Head of caudate nucleus (tissue), 42 donors: ENCODE data around the gene MAP2K5.

ENCODE experiments used
- DNase-seq, 42 donors: peaks; one replicate each; pipeline versions ENCODE4 v3.0.0 to v3.0.0-alpha.2; 2020 to 2021; ENCODE audit warnings: mixed read lengths in 7 of 42
- intact Hi-C: fragments of 100-400 bp; cut with DNase I; formaldehyde crosslinking; loops from one replicate; pipeline ENCODE4 v1.15.0; 2022

The MAP2K5 gene

GRCh38 chr15:67833710-67834511 is 291.4 kb downstream of the MAP2K5 start:
- DNase-seq, result peak in 8 of 42 donors; percentile 18 to 58 (median 46)
- intact Hi-C loops, result loop anchor here (5.0 kb wide), 1 partner anchor 312 kb away; the partner anchor contains the start of gene C15orf61

GRCh38 chr15:67834581-67835296 is 292.2 kb downstream of the MAP2K5 start:
- DNase-seq, result peak in 1 of 42 donors; percentile 36
- intact Hi-C loops, result loop anchor here (5.0 kb wide), 2 partner anchors 312 to 377 kb away; partner anchors contain the start of gene C15orf61

GRCh38 chr15:67835297-67836133 is 293.0 kb downstream of the MAP2K5 start:
- intact Hi-C loops, result loop anchor here (5.0 kb wide), 1 partner anchor 378 kb away; no protein-coding TSS in a partner anchor
- DNase-seq, result peak in 2 of 42 donors; percentile 34 to 42

GRCh38 chr15:67836134-67836455 is 293.6 kb downstream of the MAP2K5 start:
- intact Hi-C loops, result loop anchor here (5.0 kb wide), 1 partner anchor 379 kb away; no protein-coding TSS in a partner anchor
- DNase-seq, result peak in 1 of 42 donors; percentile 43

GRCh38 chr15:67836477-67836876 is 294.0 kb downstream of the MAP2K5 start:
- intact Hi-C loops, result loop anchor here (5.0 kb wide), 1 partner anchor 379 kb away; no protein-coding TSS in a partner anchor
- DNase-seq, result peak in 35 of 42 donors; percentile 19 to 85 (median 53)

GRCh38 chr15:67836955-67837354 is 294.5 kb downstream of the MAP2K5 start:
- DNase-seq, result peak in 2 of 42 donors; percentile 16 to 21
- intact Hi-C loops, result loop anchor here (5.0 kb wide), 1 partner anchor 380 kb away; no protein-coding TSS in a partner anchor

- DNase-seq, result peak; percentile 30 to 88 (median 72)
- intact Hi-C loops, result loop anchor here (5.0 kb wide), 1 partner anchor 382 kb away; no protein-coding TSS in a partner anchor
Measured at GRCh38 chr15:67838789-67839332, 296.4 kb downstream of the MAP2K5 start.

GRCh38 chr15:67839499-67839928 is 297.0 kb downstream of the MAP2K5 start:
- intact Hi-C loops, result loop anchor here (5.0 kb wide), 1 partner anchor 382 kb away; no protein-coding TSS in a partner anchor
- peak in 34 of 42 donors; percentile 26 to 78 (median 50) for DNase-seq

- DNase-seq, result peak; percentile 89 to 98 (median 96)
- intact Hi-C loops, result loop anchor here (5.0 kb wide), 1 partner anchor 383 kb away; no protein-coding TSS in a partner anchor
Measured at GRCh38 chr15:67839929-67840748, 297.6 kb downstream of the MAP2K5 start, which contains the start of gene RNU6-1. Gene RNU6-1 (minus strand): TSS chr15:67840045.

- intact Hi-C loops, result no loop called here
- peak in 29 of 42 donors; percentile 14 to 65 (median 34) for DNase-seq
Measured at GRCh38 chr15:67840749-67841512, 298.4 kb downstream of the MAP2K5 start.

GRCh38 chr15:67841513-67841762 is 298.9 kb downstream of the MAP2K5 start:
- no peak for DNase-seq
- intact Hi-C loops, result no loop called here

- no peak for DNase-seq
- intact Hi-C loops, result no loop called here
Measured at GRCh38 chr15:67843092-67843501, 300.6 kb downstream of the MAP2K5 start.

GRCh38 chr15:67843571-67844387 is 301.3 kb downstream of the MAP2K5 start:
- no peak for DNase-seq
- intact Hi-C loops, result no loop called here

GRCh38 chr15:67845974-67846373 is 303.5 kb downstream of the MAP2K5 start:
- intact Hi-C loops, result no loop called here
- DNase-seq, result no peak

GRCh38 chr15:67849538-67849937 is 307.0 kb downstream of the MAP2K5 start:
- no peak for DNase-seq
- intact Hi-C loops, result no loop called here

GRCh38 chr15:67850336-67850735 is 307.8 kb downstream of the MAP2K5 start:
- no peak for DNase-seq
- intact Hi-C loops, result no loop called here
